ENCODE data around the gene APBB1. TPM values are rescaled to one million over a fixed set of nuclear protein-coding genes. Genes with fewer than 3 reads are reported as not detected.

The APBB1 gene
- polyA plus RNA-seq, 2 of the 4 experiments (the other 2 are of a cell fraction), result 13.6 to 16.4 TPM

- ATAC-seq, result no peak
- ChIA-PET CTCF (interaction anchor here (1.0 to 1.7 kb wide), 2 partner anchors 25 to 80 kb away, joined by 3 to 6 read pairs; no protein-coding TSS in a partner anchor), POLR2A (no interaction called here)
- FAIRE-seq, result no peak
- 64% methylated on average over 2 of the region's 2 CpGs for WGBS (ENCODE audit: missing lambda C conversion rate)
- H3K4me1 ChIP-seq, result no peaks in the 10 kb centered on the region
- H3K27ac ChIP-seq, result no peak overlapping the region
- no peaks in the 10 kb centered on the region for H3K9me3 ChIP-seq
- DNase-seq (ENCODE audit: low read depth in 1 of 2, low spot score in 1 of 2), result no peak
- H3K4me3 ChIP-seq, result no peak overlapping the region
- TF ChIP-seq FOSB (CRISPR knock-in tag; IDR thresholded peaks at IDR 0.05) (no peak), PBX3 (IDR thresholded peaks at IDR 0.05) (no peak), ZFP36 (IDR thresholded peaks at IDR 0.05; ENCODE audit: borderline replicate concordance, partially characterized antibody) (no peak), SREBF2 (IDR thresholded peaks at IDR 0.05) (no peak), NFE2L2 (conservative IDR thresholded peaks at IDR 0.05; ENCODE audit: low read length) (no peak), ESRRA (IDR thresholded peaks at IDR 0.05; ENCODE audit: borderline replicate concordance, low read length) (no peak), CHD2 (IDR thresholded peaks at IDR 0.05; ENCODE audit: low read length, partially characterized antibody) (no peak), MAFK (IDR thresholded peaks at IDR 0.05; ENCODE audit: partially characterized antibody) (no peak), E2F6 (IDR thresholded peaks at IDR 0.05; ENCODE audit: borderline replicate concordance, low read depth) (no peak), HEYL (CRISPR knock-in tag; IDR thresholded peaks at IDR 0.05) (no peak), HOXB13 (CRISPR knock-in tag; IDR thresholded peaks at IDR 0.05; ENCODE audit: low read depth) (no peak), TP53 (CRISPR knock-in tag; IDR thresholded peaks at IDR 0.05) (no peak), ZSCAN20 (CRISPR knock-in tag; IDR thresholded peaks at IDR 0.05) (no peak)
- H3K4me2 ChIP-seq, result no peak overlapping the region
Observed at GRCh38 chr11:6458352-6459098, 39.6 kb upstream of the APBB1 start.

GRCh38 chr11:6457581-6458320 lies 38.9 kb upstream of the APBB1 start:
- ChIA-PET POLR2A (no interaction called here), CTCF (interaction anchor here (1.2 to 1.7 kb wide), 2 partner anchors 13 to 79 kb away, joined by 3 to 6 read pairs; no protein-coding TSS in a partner anchor)
- Histone ChIP-seq H3K9me3 (no peaks in the 10 kb centered on the region), H3K4me2 (no peak overlapping the region), H3K27ac (no peak overlapping the region), H3K4me1 (no peaks in the 10 kb centered on the region), H3K4me3 (no peak overlapping the region)
- ATAC-seq (no peak), FAIRE-seq (no peak), DNase-seq (ENCODE audit: low read depth in 1 of 2, low spot score in 1 of 2) (no peak)
- 85% methylated on average over 23 of the region's 26 CpGs for WGBS (ENCODE audit: missing lambda C conversion rate)
- no peak for TF ChIP-seq ZNF302 (CRISPR knock-in tag; IDR thresholded peaks at IDR 0.05)
- no peak for TF ChIP-seq PBX3 (IDR thresholded peaks at IDR 0.05)
- no peak for TF ChIP-seq EHF (CRISPR knock-in tag; IDR thresholded peaks at IDR 0.05)
- no peak for TF ChIP-seq SREBF2 (IDR thresholded peaks at IDR 0.05)
- no peak for TF ChIP-seq CHD2 (IDR thresholded peaks at IDR 0.05; ENCODE audit: low read length, partially characterized antibody)
- TF ChIP-seq FOXS1 (CRISPR knock-in tag; IDR thresholded peaks at IDR 0.05), result no peak
- no peak for TF ChIP-seq NR3C1 (IDR thresholded peaks at IDR 0.05)
- TF ChIP-seq MAFK (IDR thresholded peaks at IDR 0.05; ENCODE audit: partially characterized antibody), result no peak
- TF ChIP-seq ZFP36 (IDR thresholded peaks at IDR 0.05; ENCODE audit: borderline replicate concordance, partially characterized antibody), result no peak
- no peak for TF ChIP-seq KDM5A (IDR thresholded peaks at IDR 0.05)
- TF ChIP-seq ESRRA (IDR thresholded peaks at IDR 0.05; ENCODE audit: borderline replicate concordance, low read length), result no peak
- no peak for TF ChIP-seq ZSCAN20 (CRISPR knock-in tag; IDR thresholded peaks at IDR 0.05)
- no peak for TF ChIP-seq MAZ (IDR thresholded peaks at IDR 0.05; ENCODE audit: borderline replicate concordance, low read depth, low read length)
- TF ChIP-seq MAX (IDR thresholded peaks at IDR 0.05), result no peak
- no peak for TF ChIP-seq SMC3 (IDR thresholded peaks at IDR 0.05)
- TF ChIP-seq RNF2 (IDR thresholded peaks at IDR 0.05; ENCODE audit: borderline replicate concordance, low read depth), result no peak

Measured in A549 (cell line).